ENCODE data around the gene CRB1. TPM values are rescaled to one million over a fixed set of nuclear protein-coding genes. Genes with fewer than 3 reads are reported as not detected.

The CRB1 gene
- total RNA-seq, 2 experiments from 2014 or later, result 0.08 TPM; not detected in 1

DNA sequence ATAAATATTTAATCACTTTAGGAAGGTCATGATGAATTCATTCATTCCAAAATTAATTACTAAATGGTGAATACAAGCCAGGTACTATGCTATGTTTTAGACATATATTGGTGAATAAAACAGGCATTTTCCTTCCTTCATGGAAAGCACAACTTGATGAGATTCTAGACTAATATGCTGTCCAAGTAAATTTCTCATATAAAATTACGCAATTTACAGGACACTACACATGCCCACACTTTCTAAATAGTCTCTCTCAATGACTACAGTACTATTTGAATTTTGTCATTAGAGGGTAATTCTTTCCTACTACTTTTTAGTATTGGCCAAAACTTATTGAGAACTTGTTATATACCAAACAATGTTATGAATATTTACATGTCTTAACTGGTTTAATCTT lies 150.6 kb downstream of the CRB1 start:
- no peak overlapping the region for H3K4me3 Mint-ChIP-seq
- no peak for DNase-seq
- no peaks in the 10 kb centered on the region for H3K4me1 Mint-ChIP-seq (ENCODE audit: low read depth)
- no peaks in the 10 kb centered on the region for H3K9me3 Mint-ChIP-seq (ENCODE audit: insufficient read depth)
- CTCF ChIA-PET, result no interaction called here
- no peaks in the 10 kb centered on the region for H3K27me3 Mint-ChIP-seq (ENCODE audit: low read depth)
- POLR2A ChIA-PET, result no interaction called here
- ATAC-seq, result no peak
- H3K36me3 Mint-ChIP-seq (ENCODE audit: low read depth), result no peaks in the 10 kb centered on the region
- no peak overlapping the region for H3K27ac Mint-ChIP-seq

GRCh38 chr1:197422993-197423392 lies 154.9 kb downstream of the CRB1 start:
- Mint-ChIP-seq H3K27ac (no peak overlapping the region), H3K36me3 (ENCODE audit: low read depth) (no peaks in the 10 kb centered on the region), H3K4me1 (ENCODE audit: low read depth) (peaks cover 6% of the 10 kb centered on the region), H3K4me3 (no peak overlapping the region), H3K9me3 (ENCODE audit: insufficient read depth) (no peaks in the 10 kb centered on the region), H3K27me3 (ENCODE audit: low read depth) (no peaks in the 10 kb centered on the region)
- POLR2A ChIA-PET, result no interaction called here
- DNase-seq (no peak), ATAC-seq (no peak)
- CTCF ChIA-PET, result no interaction called here

- Mint-ChIP-seq H3K9me3 (ENCODE audit: insufficient read depth) (no peaks in the 10 kb centered on the region), H3K4me1 (ENCODE audit: low read depth) (peaks cover 6% of the 10 kb centered on the region), H3K27me3 (ENCODE audit: low read depth) (no peaks in the 10 kb centered on the region), H3K36me3 (ENCODE audit: low read depth) (no peaks in the 10 kb centered on the region), H3K27ac (no peak overlapping the region), H3K4me3 (no peak overlapping the region)
- POLR2A ChIA-PET, result no interaction called here
- CTCF ChIA-PET, result interaction anchor here (1.0 to 1.4 kb wide), 2 partner anchors 24 to 36 kb away, joined by 3 read pairs; no protein-coding TSS in a partner anchor
- no peak for ATAC-seq
- DNase-seq, result no peak
Observed at GRCh38 chr1:197424380-197424779, 156.3 kb downstream of the CRB1 start.

DNA sequence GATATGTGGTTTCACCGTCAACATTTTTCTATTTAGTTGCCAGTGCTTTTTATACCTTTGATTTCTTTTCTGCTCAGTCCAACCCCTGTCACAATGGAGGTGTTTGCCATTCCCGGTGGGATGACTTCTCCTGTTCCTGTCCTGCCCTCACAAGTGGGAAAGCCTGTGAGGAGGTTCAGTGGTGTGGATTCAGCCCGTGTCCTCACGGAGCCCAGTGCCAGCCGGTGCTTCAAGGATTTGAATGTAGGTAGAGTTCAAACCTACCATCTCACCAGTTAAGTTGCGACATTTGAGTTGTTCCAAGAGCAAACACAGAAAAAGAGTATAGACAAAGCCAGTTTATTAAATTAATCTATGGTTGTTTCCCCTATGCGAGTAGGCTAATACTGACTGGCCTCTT lies 161.3 kb downstream of the CRB1 start:
- H3K4me1 Mint-ChIP-seq (ENCODE audit: low read depth), result peaks cover 6% of the 10 kb centered on the region
- CTCF ChIA-PET, result no interaction called here
- no peak for ATAC-seq

DNA sequence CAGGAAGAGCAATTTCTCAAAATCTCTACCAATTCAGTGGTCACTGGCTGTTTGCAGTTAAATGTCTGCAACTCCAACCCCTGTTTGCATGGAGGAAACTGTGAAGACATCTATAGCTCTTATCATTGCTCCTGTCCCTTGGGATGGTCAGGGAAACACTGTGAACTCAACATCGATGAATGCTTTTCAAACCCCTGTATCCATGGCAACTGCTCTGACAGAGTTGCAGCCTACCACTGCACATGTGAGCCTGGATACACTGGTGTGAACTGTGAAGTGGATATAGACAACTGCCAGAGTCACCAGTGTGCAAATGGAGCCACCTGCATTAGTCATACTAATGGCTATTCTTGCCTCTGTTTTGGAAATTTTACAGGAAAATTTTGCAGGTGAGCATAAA lies 167.2 kb downstream of the CRB1 start:
- ATAC-seq, result no peak
- H3K27ac Mint-ChIP-seq, result no peak overlapping the region
- POLR2A ChIA-PET, result no interaction called here

More for the DNA sequence above, 161.3 kb downstream of the CRB1 start:
- POLR2A ChIA-PET, result no interaction called here
- Mint-ChIP-seq H3K36me3 (ENCODE audit: low read depth) (no peaks in the 10 kb centered on the region), H3K27ac (no peak overlapping the region), H3K27me3 (ENCODE audit: low read depth) (no peaks in the 10 kb centered on the region), H3K4me3 (no peak overlapping the region), H3K9me3 (ENCODE audit: insufficient read depth) (no peaks in the 10 kb centered on the region)
- DNase-seq, result no peak

DNA sequence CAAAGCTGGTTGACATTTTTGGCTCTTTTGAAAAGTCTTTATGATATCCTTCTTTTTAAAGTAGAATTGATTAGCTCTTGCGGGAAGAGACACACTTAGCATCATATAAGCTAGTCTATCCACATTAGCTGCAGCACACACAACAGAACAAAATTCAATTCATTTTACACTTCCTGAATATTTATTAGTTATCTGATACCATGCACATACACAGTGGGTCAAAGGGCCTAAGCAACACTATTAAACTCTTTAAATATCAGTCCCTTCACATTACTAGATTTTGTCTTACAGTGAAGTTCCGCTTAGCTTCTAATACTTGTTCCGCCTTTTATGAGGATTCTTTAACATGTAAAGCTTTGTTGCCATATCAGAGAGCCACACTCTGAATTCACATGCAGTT lies 169.5 kb downstream of the CRB1 start:
- CTCF ChIA-PET, result interaction anchor here (1.0 to 1.5 kb wide), 2 partner anchors 10 to 82 kb away, joined by 3 read pairs; no protein-coding TSS in a partner anchor
- Mint-ChIP-seq H3K36me3 (ENCODE audit: low read depth) (no peaks in the 10 kb centered on the region), H3K9me3 (ENCODE audit: insufficient read depth) (no peaks in the 10 kb centered on the region), H3K4me3 (no peak overlapping the region), H3K27ac (no peak overlapping the region), H3K27me3 (ENCODE audit: low read depth) (no peaks in the 10 kb centered on the region), H3K4me1 (ENCODE audit: low read depth) (no peaks in the 10 kb centered on the region)
- POLR2A ChIA-PET, result no interaction called here
- ATAC-seq (no peak), DNase-seq (no peak)

More for the DNA sequence above, 167.2 kb downstream of the CRB1 start:
- no peaks in the 10 kb centered on the region for H3K36me3 Mint-ChIP-seq (ENCODE audit: low read depth)
- no peaks in the 10 kb centered on the region for H3K27me3 Mint-ChIP-seq (ENCODE audit: low read depth)
- CTCF ChIA-PET, result no interaction called here
- no peak for DNase-seq
- H3K4me3 Mint-ChIP-seq, result no peak overlapping the region
- H3K4me1 Mint-ChIP-seq (ENCODE audit: low read depth), result no peaks in the 10 kb centered on the region
- no peaks in the 10 kb centered on the region for H3K9me3 Mint-ChIP-seq (ENCODE audit: insufficient read depth)

DNA sequence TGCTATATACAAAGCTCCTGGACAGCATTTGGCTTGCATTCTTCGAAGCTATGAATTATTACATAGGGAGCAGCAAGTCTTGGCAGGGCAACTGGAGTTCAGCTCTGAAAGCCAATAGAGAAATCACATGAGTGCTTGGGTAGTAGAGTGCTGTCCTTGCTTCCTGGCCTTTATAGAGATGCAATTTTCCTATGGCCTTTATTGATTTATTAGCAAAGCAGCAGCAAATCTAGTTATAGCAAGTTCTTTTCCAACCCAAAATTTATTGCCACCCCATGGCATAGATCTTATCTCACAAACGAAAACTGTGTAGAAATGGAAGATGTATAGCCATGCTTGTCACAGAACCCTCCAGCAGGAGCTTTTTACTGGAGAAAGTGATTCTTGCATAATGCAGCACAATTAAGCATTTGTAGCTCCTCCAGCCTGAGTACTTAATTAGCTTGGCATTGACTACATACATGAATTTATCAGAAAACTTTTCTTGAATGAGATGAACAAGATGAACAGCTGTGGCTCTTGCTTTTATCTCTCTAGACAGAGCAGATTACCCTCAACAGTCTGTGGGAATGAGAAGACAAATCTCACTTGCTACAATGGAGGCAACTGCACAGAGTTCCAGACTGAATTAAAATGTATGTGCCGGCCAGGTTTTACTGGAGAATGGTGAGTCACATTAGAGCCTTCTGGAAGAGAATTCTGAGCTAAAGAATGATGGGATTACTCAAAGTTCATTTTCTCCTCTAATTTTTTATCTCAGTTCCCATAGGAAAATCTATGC lies 170.1 kb downstream of the CRB1 start:
- Mint-ChIP-seq H3K27me3 (ENCODE audit: low read depth) (no peaks in the 10 kb centered on the region), H3K4me3 (no peak overlapping the region), H3K27ac (no peak overlapping the region), H3K9me3 (ENCODE audit: insufficient read depth) (no peaks in the 10 kb centered on the region), H3K4me1 (ENCODE audit: low read depth) (no peaks in the 10 kb centered on the region), H3K36me3 (ENCODE audit: low read depth) (no peaks in the 10 kb centered on the region)
- DNase-seq (no peak), ATAC-seq (no peak)
- POLR2A ChIA-PET, result no interaction called here
- CTCF ChIA-PET, result interaction anchor here (1.0 to 1.5 kb wide), 2 partner anchors 9 to 81 kb away, joined by 3 read pairs; no protein-coding TSS in a partner anchor

DNA sequence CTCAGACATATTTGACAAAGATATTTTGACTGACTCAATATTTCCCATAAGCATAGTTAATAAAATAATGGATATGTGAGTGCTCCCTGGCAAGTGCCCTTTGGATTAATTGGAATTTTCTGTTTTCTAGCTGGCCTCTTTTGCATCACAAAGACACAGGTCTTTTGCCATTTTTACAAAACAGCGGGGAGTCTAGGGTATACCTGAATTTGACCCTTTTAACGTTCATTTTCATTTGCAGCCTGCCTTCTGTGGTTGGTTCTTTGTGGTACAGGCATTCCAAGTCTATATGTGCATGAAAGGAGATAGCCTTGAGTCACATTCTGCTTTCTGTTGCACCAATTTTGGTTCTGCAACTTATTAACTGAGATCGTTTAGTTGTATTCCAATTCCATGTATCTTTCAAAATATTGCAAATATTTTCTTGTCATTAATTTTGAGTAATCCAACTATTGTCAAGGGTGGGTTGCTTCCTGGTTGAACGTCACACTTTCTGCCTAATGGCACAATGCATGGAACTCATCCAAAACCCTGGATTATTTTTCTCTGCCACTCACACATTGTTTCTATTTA lies 171.7 kb downstream of the CRB1 start:
- ATAC-seq (no peak), DNase-seq (no peak)
- ChIA-PET POLR2A (no interaction called here), CTCF (interaction anchor here (0.7 kb wide), 1 partner anchor 37 kb away, joined by 3 read pairs; no protein-coding TSS in a partner anchor)
- H3K27me3 Mint-ChIP-seq (ENCODE audit: low read depth), result no peaks in the 10 kb centered on the region
- H3K27ac Mint-ChIP-seq, result no peak overlapping the region
- no peak overlapping the region for H3K4me3 Mint-ChIP-seq
- H3K36me3 Mint-ChIP-seq (ENCODE audit: low read depth), result no peaks in the 10 kb centered on the region
- H3K4me1 Mint-ChIP-seq (ENCODE audit: low read depth), result no peaks in the 10 kb centered on the region
- no peaks in the 10 kb centered on the region for H3K9me3 Mint-ChIP-seq (ENCODE audit: insufficient read depth)

- H3K27me3 Mint-ChIP-seq (ENCODE audit: low read depth), result no peaks in the 10 kb centered on the region
- H3K27ac Mint-ChIP-seq, result no peak overlapping the region
- no peaks in the 10 kb centered on the region for H3K9me3 Mint-ChIP-seq (ENCODE audit: insufficient read depth)
- H3K4me1 Mint-ChIP-seq (ENCODE audit: low read depth), result no peaks in the 10 kb centered on the region
- H3K4me3 Mint-ChIP-seq, result no peak overlapping the region
- ChIA-PET CTCF (no interaction called here), POLR2A (no interaction called here)
- H3K36me3 Mint-ChIP-seq (ENCODE audit: low read depth), result no peaks in the 10 kb centered on the region
- no peak for ATAC-seq
- no peak for DNase-seq
Observed at GRCh38 chr1:197440715-197441114, 172.7 kb downstream of the CRB1 start.

DNA sequence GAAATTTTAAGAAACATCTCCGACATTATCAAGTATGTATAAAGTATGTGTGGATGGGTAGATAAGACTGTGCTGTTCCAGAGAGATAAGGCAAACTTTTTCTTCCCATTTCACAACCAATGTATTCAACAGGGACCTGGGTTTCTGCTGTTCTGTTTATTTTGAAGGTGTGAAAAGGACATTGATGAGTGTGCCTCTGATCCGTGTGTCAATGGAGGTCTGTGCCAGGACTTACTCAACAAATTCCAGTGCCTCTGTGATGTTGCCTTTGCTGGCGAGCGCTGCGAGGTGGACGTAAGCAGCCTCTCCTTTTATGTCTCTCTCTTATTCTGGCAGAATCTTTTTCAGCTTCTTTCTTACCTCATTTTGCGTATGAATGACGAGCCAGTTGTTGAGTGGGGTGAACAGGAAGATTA lies 174.0 kb downstream of the CRB1 start:
- Mint-ChIP-seq H3K4me1 (ENCODE audit: low read depth) (no peaks in the 10 kb centered on the region), H3K27ac (no peak overlapping the region), H3K36me3 (ENCODE audit: low read depth) (no peaks in the 10 kb centered on the region), H3K4me3 (no peak overlapping the region), H3K9me3 (ENCODE audit: insufficient read depth) (no peaks in the 10 kb centered on the region), H3K27me3 (ENCODE audit: low read depth) (no peaks in the 10 kb centered on the region)
- no peak for DNase-seq
- POLR2A ChIA-PET, result no interaction called here
- ATAC-seq, result no peak
- CTCF ChIA-PET, result no interaction called here

DNA sequence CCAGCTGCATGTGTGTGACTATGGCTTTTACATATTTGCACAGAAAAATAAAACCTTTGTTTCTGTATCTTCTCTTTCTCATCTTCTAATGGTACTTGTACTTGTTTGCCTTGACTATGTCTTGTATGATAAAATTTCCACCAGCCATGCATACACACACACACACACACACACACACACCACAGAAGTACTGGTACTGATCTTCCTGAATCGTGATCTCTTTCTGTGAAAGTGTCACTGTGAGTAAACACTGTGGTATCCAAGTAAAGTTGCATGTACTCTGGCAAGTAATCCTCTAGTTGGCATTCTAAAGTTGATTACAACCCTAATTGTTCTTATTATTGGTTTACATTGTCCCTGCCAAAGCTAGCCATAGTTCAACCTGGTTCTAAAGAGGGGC lies 176.7 kb downstream of the CRB1 start:
- ChIA-PET CTCF (no interaction called here), POLR2A (interaction anchor here (0.8 kb wide), 1 partner anchor 489 kb away, joined by 3 read pairs; no protein-coding TSS in a partner anchor)
- no peaks in the 10 kb centered on the region for H3K36me3 Mint-ChIP-seq (ENCODE audit: low read depth)
- ATAC-seq, result no peak
- no peak overlapping the region for H3K27ac Mint-ChIP-seq
- no peak overlapping the region for H3K4me3 Mint-ChIP-seq
- DNase-seq, result no peak
- no peaks in the 10 kb centered on the region for H3K9me3 Mint-ChIP-seq (ENCODE audit: insufficient read depth)
- H3K27me3 Mint-ChIP-seq (ENCODE audit: low read depth), result no peaks in the 10 kb centered on the region
- H3K4me1 Mint-ChIP-seq (ENCODE audit: low read depth), result no peaks in the 10 kb centered on the region

- Mint-ChIP-seq H3K9me3 (ENCODE audit: insufficient read depth) (no peaks in the 10 kb centered on the region), H3K4me1 (ENCODE audit: low read depth) (no peaks in the 10 kb centered on the region), H3K27ac (no peak overlapping the region), H3K4me3 (no peak overlapping the region), H3K27me3 (ENCODE audit: low read depth) (peaks cover 2% of the 10 kb centered on the region), H3K36me3 (ENCODE audit: low read depth) (no peaks in the 10 kb centered on the region)
- POLR2A ChIA-PET, result no interaction called here
- ATAC-seq, result no peak
- DNase-seq, result no peak
- CTCF ChIA-PET, result interaction anchor here (1.3 kb wide), 1 partner anchor 10 kb away, joined by 3 read pairs; no protein-coding TSS in a partner anchor
Observed at GRCh38 chr1:197448121-197448779, 180.2 kb downstream of the CRB1 start.

Measured in activated CD8-positive, alpha-beta T cell treated with anti-CD3 and anti-CD28 coated beads, Interleukin-2, amount 10 ng/mL, durations not matched to agents 7 days and 5 days (primary cell).